Stimulated activated memory B cell treated with anti-CD40 and anti-IgM and Interleukin-4, amounts not matched to agents 10 μg/mL and 1 μg/mL and 100 μg/mL, for 72 hours (primary cell): Measurements from ENCODE around the gene ATP9B.

Experiments
- ATAC-seq: fragments of 150-1000 bp; cut with Tn5 transposase; 2 replicates; pipeline ENCODE4 v1.10.0; 2021
- H3K27ac Mint-ChIP-seq: one replicate; pipeline ENCODE4 v1.8.0; 2022; ENCODE audit warnings: mild to moderate bottlenecking, mixed read lengths
- H3K27me3 Mint-ChIP-seq: one replicate; pipeline ENCODE4 v1.8.0; 2022; ENCODE audit warnings: mixed read lengths
- H3K36me3 Mint-ChIP-seq: one replicate; pipeline ENCODE4 v1.8.0; 2022; ENCODE audit warnings: mixed read lengths
- H3K4me1 Mint-ChIP-seq: one replicate; pipeline ENCODE4 v1.8.0; 2022; ENCODE audit warnings: mixed read lengths
- H3K4me3 Mint-ChIP-seq: one replicate; pipeline ENCODE4 v1.8.0; 2022; ENCODE audit warnings: mild to moderate bottlenecking, moderate library complexity, mixed read lengths
- H3K9me3 Mint-ChIP-seq: one replicate; pipeline ENCODE4 v1.8.0; 2022; ENCODE audit warnings: mixed read lengths

Gene ATP9B

DNA sequence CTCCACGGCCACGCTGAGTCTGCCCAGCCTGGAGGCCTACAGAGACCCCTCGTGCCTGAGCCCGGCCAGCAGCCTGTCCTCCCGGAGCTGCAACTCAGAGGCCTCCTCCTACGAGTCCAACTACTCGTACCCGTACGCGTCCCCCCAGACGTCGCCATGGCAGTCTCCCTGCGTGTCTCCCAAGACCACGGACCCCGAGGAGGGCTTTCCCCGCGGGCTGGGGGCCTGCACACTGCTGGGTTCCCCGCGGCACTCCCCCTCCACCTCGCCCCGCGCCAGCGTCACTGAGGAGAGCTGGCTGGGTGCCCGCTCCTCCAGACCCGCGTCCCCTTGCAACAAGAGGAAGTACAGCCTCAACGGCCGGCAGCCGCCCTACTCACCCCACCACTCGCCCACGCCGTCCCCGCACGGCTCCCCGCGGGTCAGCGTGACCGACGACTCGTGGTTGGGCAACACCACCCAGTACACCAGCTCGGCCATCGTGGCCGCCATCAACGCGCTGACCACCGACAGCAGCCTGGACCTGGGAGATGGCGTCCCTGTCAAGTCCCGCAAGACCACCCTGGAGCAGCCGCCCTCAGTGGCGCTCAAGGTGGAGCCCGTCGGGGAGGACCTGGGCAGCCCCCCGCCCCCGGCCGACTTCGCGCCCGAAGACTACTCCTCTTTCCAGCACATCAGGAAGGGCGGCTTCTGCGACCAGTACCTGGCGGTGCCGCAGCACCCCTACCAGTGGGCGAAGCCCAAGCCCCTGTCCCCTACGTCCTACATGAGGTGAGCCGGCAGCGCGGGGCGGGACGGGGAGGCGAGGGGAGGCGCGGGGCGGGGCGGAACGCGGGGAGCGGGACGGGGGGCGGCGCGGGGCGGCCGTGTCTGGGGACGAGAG, 341.8 kb downstream of the ATP9B start:
- Mint-ChIP-seq H3K9me3 (no peaks in the 10 kb centered on the region), H3K27me3 (no peaks in the 10 kb centered on the region), H3K36me3 (peaks cover 41% of the 10 kb centered on the region), H3K4me3 (no peak overlapping the region), H3K4me1 (peaks cover 39% of the 10 kb centered on the region), H3K27ac (no peak overlapping the region)
- peak; percentile 53 for ATAC-seq

DNA sequence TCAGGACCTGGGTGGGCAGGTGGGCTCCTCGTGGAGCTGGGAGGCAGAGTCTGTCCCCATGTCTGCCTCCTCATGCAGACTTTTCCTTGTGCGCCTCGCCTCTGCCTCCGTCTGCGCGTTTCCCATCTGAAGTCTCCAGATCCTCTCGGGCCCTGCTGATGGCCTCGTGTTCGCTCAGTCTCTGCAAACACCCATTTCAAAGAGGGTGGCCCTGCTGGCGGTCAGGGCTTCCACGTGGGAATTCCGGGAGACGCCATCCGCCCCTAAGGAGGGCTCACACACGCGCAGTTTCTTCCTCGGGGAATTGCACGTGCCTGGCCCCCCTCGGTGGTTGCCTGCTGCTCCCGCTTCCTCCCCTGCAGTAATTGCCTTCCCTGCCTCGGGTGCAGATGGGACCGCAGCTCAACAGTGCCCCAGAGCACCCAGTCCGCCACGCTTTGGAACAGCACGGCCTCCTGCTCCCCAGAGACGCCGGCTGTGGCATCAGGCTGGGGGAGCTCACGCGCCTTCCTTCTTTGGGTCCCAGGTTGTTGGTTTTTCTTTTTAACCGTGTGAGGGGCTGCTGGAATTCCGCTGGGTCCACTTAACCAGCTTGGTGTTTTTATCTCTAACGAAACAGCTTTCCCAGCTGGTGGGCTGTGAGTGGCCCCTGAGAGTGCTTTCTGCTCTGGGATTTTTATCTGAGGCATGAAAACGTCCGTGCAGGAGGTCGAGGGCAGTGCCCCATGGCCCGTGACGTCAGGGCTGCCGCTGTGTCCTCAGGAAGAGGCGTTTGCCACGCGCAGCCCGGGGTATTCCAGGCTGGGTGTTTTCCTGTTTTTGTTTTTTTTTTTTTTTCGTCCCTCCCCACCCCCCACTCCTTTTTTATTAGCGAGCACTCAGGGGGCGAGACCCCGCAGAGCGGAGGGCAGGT, 342.7 kb downstream of the ATP9B start:
- Mint-ChIP-seq H3K36me3 (peaks cover 44% of the 10 kb centered on the region), H3K27me3 (no peaks in the 10 kb centered on the region), H3K4me1 (peaks cover 39% of the 10 kb centered on the region), H3K9me3 (no peaks in the 10 kb centered on the region), H3K4me3 (no peak overlapping the region), H3K27ac (no peak overlapping the region)
- ATAC-seq = no peak

DNA sequence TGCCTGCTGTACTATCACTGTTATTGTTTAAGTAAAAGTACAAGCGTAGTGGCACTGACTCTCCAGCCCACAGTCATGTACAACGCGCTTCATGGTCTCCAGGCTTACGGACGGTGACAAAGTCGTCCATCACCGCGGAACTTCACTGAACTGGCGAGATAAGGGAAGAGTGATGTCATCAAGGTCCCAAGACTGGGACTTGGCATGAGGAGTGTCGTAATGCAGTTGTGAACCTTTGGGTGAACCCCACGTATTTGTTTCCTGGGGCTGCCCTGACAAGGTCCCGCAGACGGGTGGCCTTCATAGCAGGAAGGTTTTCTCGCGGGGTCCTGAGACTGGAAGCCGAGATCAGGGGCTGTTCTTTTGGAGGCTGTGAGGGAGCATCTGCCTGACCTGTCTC, 343.8 kb downstream of the ATP9B start:
- Mint-ChIP-seq H3K27me3 (no peaks in the 10 kb centered on the region), H3K27ac (no peak overlapping the region)
- no peak for ATAC-seq

DNA sequence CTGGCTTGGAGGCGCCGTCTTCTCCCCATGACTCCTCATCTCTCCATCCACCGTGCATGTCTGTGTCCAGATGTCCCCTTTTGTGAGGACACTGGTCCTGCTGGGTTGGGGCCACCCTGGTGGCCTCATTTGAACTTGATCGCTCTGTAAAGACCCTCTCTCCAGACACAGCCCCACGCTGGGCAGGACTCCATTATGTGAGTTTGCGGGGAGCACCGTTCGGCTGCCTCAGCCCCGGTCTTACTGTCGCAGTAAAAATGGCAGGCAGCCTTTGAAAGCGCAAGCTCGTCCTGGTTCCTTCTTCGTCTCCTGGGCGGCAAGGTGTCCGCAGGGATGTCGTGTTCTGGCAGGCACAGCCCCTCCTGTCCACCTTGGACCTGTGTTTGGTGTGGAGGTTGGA, 344.2 kb downstream of the ATP9B start:
- Mint-ChIP-seq H3K27ac (no peak overlapping the region), H3K4me1 (peaks cover 36% of the 10 kb centered on the region), H3K9me3 (no peaks in the 10 kb centered on the region), H3K27me3 (no peaks in the 10 kb centered on the region), H3K36me3 (peaks cover 41% of the 10 kb centered on the region), H3K4me3 (no peak overlapping the region)
- no peak for ATAC-seq

More for the DNA sequence above, 343.8 kb downstream of the ATP9B start:
- peaks cover 34% of the 10 kb centered on the region for H3K4me1 Mint-ChIP-seq
- no peak overlapping the region for H3K4me3 Mint-ChIP-seq
- no peaks in the 10 kb centered on the region for H3K9me3 Mint-ChIP-seq
- peaks cover 41% of the 10 kb centered on the region for H3K36me3 Mint-ChIP-seq

DNA sequence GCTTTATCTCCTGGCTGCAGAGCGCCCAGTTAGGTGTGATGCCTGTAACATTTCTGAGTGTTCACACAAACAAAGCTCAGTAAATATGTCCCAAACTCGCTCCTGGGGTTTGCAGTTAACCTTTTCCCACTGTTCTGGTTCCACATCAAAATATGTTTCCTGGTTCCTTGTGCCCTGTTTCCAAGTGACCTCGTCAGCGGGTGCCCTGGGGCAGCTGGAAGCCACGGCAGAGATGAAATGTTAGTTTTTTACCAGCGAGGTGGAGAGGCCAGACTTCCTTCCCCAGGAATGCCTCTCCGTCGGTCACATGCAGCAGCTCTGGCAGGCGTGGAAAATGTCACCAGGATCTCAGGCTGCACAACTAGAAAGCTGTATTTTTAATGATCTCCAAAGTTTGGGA, 344.7 kb downstream of the ATP9B start:
- H3K27ac Mint-ChIP-seq = no peak overlapping the region
- peaks cover 41% of the 10 kb centered on the region for H3K4me1 Mint-ChIP-seq
- ATAC-seq = no peak
- no peaks in the 10 kb centered on the region for H3K27me3 Mint-ChIP-seq
- peaks cover 46% of the 10 kb centered on the region for H3K36me3 Mint-ChIP-seq
- no peak overlapping the region for H3K4me3 Mint-ChIP-seq
- no peaks in the 10 kb centered on the region for H3K9me3 Mint-ChIP-seq

DNA sequence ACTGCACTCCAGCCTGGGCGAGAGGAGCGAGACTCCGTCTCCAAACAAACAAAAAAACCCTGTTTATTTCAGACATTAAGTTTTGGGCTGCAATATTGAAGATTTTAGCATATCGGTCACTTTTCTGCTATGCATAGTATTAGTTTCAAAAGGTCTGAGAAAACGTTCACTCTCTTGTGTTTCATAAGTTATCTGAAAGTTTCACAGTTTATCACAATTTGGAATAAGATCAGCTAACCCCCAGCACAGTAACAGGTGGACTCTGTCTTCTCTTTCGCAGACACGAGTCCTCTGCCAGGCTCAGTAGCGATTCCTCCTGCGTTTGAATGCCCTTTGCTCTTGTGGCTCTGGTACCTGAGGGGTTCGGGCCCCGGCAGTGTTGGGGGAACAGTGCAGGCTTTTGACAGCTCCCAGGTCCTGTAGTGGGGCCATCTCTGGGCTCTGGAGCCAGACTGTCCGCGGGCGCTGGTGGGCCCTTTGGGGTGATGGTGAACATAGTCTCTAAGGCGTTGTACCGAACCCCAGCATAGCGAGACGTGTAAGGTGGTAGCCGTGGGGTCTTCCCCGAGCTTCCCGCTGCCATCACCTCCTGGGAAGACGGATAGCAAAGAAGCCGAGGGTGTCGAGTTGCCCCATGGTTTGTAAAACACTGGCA, 347.0 kb downstream of the ATP9B start:
- H3K27me3 Mint-ChIP-seq = no peaks in the 10 kb centered on the region
- H3K27ac Mint-ChIP-seq = peak overlapping the region; percentile 77
- H3K36me3 Mint-ChIP-seq = peaks cover 61% of the 10 kb centered on the region
- H3K4me1 Mint-ChIP-seq = peaks cover 57% of the 10 kb centered on the region
- H3K4me3 Mint-ChIP-seq = no peak overlapping the region
- no peaks in the 10 kb centered on the region for H3K9me3 Mint-ChIP-seq
- no peak for ATAC-seq

DNA sequence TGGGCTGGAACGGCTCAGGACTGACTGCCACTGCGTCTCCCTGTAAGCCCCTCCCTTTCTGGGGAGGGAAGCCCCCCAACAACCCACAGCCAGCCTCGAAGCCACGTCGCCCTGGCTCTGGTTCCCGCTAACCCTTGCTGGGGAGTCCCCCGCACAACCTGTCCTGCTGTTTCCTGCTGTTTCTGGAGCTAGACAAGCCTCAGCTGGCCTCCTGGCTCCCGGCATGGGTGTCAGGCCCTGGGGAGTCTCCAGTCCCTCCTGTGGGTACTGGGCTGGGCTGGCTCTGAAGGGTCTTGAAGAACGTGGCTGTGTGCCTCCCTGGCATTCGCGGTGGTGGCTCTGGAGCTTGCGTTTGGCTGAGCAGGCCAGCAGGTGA, 347.5 kb downstream of the ATP9B start:
- no peak for ATAC-seq
- no peaks in the 10 kb centered on the region for H3K9me3 Mint-ChIP-seq
- peaks cover 63% of the 10 kb centered on the region for H3K4me1 Mint-ChIP-seq
- peaks cover 59% of the 10 kb centered on the region for H3K36me3 Mint-ChIP-seq
- no peak overlapping the region for H3K4me3 Mint-ChIP-seq
- peak overlapping the region; percentile 77 for H3K27ac Mint-ChIP-seq
- no peaks in the 10 kb centered on the region for H3K27me3 Mint-ChIP-seq

DNA sequence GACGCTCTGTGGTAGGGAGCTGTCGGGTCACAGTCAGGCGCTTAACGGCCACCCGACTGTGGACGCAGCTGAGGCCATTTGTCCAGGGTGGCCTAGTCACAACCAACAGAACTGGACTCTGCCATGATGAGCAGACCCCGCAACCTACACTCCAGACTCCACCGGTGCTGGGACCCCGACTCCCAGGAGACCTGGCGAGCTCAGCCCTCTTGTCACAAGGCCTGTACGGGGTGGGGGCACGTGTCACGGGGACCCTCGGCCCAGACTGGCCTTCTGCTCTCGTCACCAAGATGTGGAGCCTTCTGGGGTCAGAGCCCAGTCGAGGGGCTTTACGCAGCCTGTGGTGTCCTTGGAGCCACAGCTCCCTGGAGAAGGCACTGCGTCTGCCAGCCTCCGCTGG, 349.0 kb downstream of the ATP9B start:
- Mint-ChIP-seq H3K36me3 (peaks cover 55% of the 10 kb centered on the region), H3K4me1 (peaks cover 67% of the 10 kb centered on the region), H3K9me3 (no peaks in the 10 kb centered on the region), H3K27me3 (no peaks in the 10 kb centered on the region), H3K27ac (peak overlapping the region; percentile 24), H3K4me3 (no peak overlapping the region)
- no peak for ATAC-seq

DNA sequence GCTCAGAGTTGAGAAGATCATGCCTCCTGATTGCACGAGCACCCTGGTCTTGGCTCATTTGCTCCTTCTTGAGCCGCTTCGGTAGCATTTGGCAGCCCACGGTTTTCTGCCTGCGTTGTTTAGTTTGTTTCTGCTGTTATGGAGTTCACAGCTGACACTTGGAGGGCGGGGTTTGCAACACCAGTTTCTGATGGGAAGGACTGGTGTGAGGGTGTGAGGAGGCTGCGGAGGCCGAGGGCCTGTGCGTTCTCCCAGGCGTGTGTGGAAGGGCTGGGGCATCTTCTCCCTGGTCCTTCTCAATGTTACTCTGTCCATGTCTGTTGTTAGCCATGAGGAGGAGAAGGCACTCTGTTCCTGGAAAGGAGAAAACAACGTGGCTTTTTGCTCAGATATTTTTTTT, 349.4 kb downstream of the ATP9B start:
- no peaks in the 10 kb centered on the region for H3K27me3 Mint-ChIP-seq
- no peak for ATAC-seq
- no peak overlapping the region for H3K4me3 Mint-ChIP-seq
- no peaks in the 10 kb centered on the region for H3K9me3 Mint-ChIP-seq
- no peak overlapping the region for H3K27ac Mint-ChIP-seq
- H3K36me3 Mint-ChIP-seq = peaks cover 51% of the 10 kb centered on the region
- peaks cover 63% of the 10 kb centered on the region for H3K4me1 Mint-ChIP-seq

DNA sequence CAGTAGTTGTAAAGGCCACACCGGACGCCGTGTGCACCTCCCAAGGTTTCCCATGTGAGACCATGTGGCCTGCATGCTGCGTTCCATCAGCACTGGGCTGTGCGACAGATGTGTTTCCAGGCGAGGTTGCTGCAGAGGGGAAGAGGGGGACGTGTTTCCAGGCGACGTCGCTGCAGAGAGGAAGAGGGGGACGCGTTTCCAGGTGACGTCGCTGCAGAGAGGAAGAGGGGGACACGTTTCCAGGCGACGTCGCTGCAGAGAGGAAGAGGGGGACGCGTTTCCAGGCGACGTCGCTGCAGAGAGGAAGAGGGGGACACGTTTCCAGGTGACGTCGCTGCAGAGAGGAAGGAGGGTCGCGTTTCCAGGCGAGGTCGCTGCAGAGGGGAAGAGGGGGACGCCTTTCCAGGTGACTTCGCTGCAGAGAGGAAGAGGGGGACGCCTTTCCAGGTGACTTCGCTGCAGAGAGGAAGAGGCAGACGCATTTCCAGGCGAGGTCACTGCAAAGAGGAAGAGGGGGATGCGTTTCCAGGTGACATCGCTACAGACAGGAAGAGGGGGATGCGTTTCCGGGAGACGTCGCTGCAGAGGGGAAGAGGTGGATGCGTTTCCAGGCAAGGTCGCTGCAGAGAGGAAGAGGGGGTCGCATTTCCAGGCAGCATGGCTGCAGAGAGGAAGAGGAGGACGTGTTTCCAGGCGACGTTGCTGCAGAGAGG, 351.0 kb downstream of the ATP9B start:
- Mint-ChIP-seq H3K27ac (peak overlapping the region; percentile 17), H3K4me1 (peaks cover 61% of the 10 kb centered on the region), H3K27me3 (no peaks in the 10 kb centered on the region), H3K36me3 (peaks cover 49% of the 10 kb centered on the region), H3K9me3 (no peaks in the 10 kb centered on the region), H3K4me3 (peak overlapping the region; percentile 48)
- ATAC-seq = no peak

DNA sequence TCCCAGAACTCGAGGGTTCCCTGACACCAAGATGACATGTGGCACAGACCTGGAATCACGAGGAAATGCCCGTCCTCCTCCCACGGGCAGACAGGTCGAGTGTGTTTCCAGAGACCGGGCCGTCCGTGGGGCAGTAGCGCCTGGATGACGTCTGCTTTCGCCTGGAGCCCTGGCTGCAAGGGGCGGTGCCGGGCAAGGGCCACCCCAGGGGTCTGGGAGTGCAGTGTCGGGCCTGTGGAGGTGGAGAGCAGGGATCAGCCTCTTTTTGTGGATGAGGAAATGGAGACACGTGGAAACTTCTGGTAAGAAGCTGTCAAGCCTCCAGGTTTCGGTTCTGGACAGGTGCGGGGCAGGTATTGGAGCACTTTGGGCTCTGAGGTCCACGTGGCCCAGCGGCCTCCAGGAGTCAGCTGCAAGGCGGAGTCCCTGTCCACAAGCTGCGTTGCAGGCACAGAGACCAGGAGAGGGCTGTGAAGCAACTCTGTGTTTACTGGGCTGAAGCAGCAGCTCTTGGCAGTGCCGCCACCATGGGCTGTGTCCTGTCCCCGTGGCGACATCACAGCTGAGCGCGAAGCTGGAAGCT, 352.2 kb downstream of the ATP9B start:
- Mint-ChIP-seq H3K27me3 (no peaks in the 10 kb centered on the region), H3K9me3 (no peaks in the 10 kb centered on the region), H3K4me1 (peaks cover 64% of the 10 kb centered on the region), H3K4me3 (peak overlapping the region; percentile 44), H3K27ac (peak overlapping the region; percentile 83), H3K36me3 (peaks cover 56% of the 10 kb centered on the region)
- ATAC-seq = no peak

DNA sequence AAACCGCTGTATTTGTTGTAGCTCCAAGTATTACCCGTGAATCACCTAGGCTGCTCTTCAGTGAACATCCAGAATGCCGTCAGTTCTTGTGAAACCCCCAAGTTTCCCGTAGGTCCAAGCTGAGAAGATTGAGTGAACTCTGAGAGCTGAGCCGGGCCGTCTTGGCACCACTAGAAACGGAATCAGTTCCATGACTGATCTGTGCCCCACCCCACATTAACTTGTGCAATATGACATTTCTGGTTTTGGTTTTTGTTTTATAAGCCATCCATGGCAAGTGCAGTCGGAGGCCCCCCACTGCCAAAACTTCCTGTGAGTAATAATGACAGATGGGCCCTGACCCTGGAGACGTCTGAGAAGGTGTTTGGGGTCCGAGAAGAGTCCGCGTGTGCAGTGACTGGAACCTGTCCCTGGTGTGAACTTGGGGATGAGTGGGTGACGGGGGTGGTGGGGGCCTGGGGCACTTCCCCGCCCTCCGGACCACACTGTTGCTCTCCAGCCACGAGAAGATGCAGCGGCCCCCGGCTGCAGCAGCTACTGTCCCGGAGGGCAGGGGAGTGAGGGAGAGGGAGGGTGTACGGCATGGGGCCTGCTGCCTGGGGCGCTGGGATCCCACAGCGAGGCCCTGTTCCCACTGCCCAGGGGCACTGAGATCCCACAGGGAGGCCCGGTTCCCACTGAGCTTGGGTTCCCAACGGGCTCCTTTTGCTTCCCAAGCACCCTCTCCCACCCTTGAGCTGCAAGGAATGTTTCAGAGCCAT, 353.0 kb downstream of the ATP9B start:
- peaks cover 49% of the 10 kb centered on the region for H3K36me3 Mint-ChIP-seq
- no peaks in the 10 kb centered on the region for H3K27me3 Mint-ChIP-seq
- ATAC-seq = peak; percentile 53
- H3K4me1 Mint-ChIP-seq = peaks cover 56% of the 10 kb centered on the region
- peak overlapping the region; percentile 44 for H3K4me3 Mint-ChIP-seq
- peak overlapping the region; percentile 83 for H3K27ac Mint-ChIP-seq
- H3K9me3 Mint-ChIP-seq = no peaks in the 10 kb centered on the region

DNA sequence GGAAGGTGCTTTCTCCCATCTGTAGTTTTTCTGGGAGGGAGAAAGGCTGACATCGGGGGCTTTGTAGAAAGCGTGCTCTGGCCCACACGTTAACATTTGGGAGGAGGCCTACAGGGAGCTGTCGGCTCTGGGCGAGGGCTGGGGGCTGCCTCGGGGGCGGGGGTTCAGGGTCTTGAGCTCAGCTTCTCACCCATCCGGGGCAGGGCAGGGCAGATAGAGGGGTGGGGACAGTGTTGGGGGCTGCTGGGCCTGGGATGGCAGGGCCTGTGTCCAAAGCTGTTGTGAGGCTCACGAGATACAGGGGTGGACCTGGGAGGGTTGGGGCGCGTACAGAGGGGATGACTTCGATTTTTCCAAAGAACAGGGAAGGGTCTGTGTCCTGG, 353.6 kb downstream of the ATP9B start:
- Mint-ChIP-seq H3K36me3 (peaks cover 49% of the 10 kb centered on the region), H3K9me3 (no peaks in the 10 kb centered on the region), H3K4me3 (no peak overlapping the region), H3K4me1 (peaks cover 58% of the 10 kb centered on the region), H3K27me3 (no peaks in the 10 kb centered on the region), H3K27ac (peak overlapping the region; percentile 83)
- no peak for ATAC-seq
